Measurements from ENCODE around the gene TTYH1. TPM values are rescaled to one million over a fixed set of nuclear protein-coding genes. Genes with fewer than 3 reads are reported as not detected.

The TTYH1 gene
- total and polyA plus RNA-seq, 7 experiments from 2014 or later, result 0.10 to 1.8 (median 0.32) TPM; not detected in 3

DNA sequence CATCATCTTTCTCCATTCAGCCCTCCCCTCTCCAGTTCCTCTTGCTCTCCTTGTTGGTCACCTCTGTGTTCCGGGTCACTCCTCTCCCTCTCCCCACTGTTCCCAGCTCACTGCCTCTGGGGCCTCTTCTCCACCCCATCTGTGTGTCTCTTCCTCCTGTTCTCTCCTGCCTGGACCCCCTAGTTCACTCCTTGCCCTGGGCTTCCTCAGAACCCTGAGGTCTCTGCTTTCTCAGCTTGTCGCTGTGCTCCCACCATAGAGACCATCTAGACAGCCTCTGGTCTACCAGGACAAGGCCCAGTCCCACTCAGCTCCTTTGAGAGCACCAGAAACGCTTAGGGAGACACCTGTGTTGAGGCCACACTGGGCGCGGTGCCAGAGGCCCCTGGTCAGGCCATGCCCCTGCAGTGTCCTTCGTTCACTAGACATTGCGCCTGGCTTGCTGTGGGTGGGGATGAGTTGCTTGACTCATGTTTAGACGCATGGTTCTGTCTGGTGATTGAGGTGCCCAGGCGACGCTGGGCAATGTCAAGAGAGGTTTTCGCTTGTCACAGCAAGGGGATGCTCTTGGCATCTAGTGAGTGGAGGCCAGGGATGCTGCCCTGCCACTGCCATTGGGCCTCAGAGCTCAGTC, 43.5 kb downstream of the TTYH1 start:
- H3K36me3 ChIP-seq (ENCODE audit: control insufficient read depth in 2 of 3, insufficient read depth in 3 of 3, low read length in 3 of 3), result peaks cover 23 to 84% (median 48%) of the 10 kb centered on the region in 3 experiments
- CTCF ChIA-PET, result no interaction called here
- no peaks in the 10 kb centered on the region for H3K9me3 ChIP-seq (ENCODE audit: control insufficient read depth in 2 of 3, low read length in 3 of 3)
- Mint-ChIP-seq H3K4me3 (peak overlapping the region in 1 of 10 donors; percentile 45), H3K4me1 (peaks cover 18 to 33% (median 26%) of the 10 kb centered on the region in 7 donors), H3K9me3 (no peaks in the 10 kb centered on the region), H3K36me3 (peaks cover 11 to 33% (median 13%) of the 10 kb centered on the region in 5 donors), H3K27me3 (no peaks in the 10 kb centered on the region), H3K27ac (peak overlapping the region in 7 of 9 donors; percentile 26 to 91 (median 65))
- no peak for ATAC-seq
- no peak overlapping the region for H3K27ac ChIP-seq (ENCODE audit: low read depth, low read length)
- H3K4me3 ChIP-seq (ENCODE audit: low read length), result no peak overlapping the region
- intact Hi-C loops (cut with micrococcal nuclease), result no loop called here
- no peak for DNase-seq
- no peaks in the 10 kb centered on the region for H3K27me3 ChIP-seq (ENCODE audit: control insufficient read depth in 2 of 2, insufficient read depth in 2 of 2, low read length in 2 of 2)
- POLR2A ChIA-PET, result interaction anchor here (0.9 to 5.2 kb wide), 4 partner anchors 9 to 20 kb away, joined by 3 to 67 read pairs (median 4); partner anchors contain the start of gene LENG8
- H3K4me1 ChIP-seq (ENCODE audit: control insufficient read depth in 2 of 2, insufficient read depth in 2 of 2, low read length in 2 of 2), result peaks cover 7 to 14% of the 10 kb centered on the region in 2 donors

DNA sequence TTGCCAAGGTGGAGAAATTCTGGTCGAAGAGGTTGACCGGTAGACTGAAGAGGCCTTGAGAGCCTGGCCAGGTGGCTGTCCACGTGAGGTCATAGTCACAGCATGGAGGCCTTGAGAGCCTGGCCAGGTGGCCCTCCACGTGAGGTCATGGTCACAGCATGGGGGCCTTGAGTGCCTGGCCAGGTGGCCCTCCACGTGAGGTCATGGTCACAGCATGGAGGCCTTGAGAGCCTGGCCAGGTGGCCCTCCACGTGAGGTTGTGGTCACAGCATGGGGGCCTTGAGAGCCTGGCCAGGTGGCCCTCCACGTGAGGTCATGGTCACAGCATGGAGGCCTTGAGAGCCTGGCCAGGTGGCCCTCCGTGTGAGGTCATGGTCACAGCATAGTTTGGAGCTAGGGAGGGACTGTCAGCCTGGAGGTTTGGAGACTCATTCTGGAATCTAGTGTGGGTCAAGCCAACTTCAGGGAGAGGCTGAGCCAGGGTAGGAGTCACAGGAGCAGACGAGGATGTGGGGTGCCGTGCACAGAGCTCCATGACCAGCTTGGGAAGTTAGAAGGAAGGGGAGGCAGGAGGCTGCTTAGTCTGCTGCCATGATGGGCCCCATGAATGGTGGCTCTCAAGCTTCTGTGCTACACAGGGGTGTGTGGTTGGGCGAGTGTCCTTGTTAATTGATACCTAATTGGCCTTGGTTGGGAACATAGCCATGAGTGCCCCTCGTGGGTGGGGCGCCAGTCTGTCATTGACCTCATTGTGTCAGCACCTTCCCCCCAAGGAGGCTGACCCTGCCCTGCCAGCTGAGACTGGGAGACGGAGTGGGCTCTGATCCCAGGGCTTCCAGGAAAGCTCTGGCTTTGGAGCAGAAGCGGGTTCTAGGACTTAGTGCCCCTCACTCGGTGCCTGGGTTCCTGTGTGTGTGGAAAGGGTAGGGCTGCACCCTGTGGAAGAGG, 44.3 kb downstream of the TTYH1 start:
- Mint-ChIP-seq H3K9me3 (no peaks in the 10 kb centered on the region), H3K36me3 (peaks cover 11 to 30% (median 13%) of the 10 kb centered on the region in 5 donors), H3K4me1 (peaks cover 22 to 38% (median 33%) of the 10 kb centered on the region in 7 donors), H3K27ac (peak overlapping the region in 7 of 9 donors; percentile 29 to 72 (median 63)), H3K4me3 (peak overlapping the region in 4 of 10 donors; percentile 6 to 51 (median 36)), H3K27me3 (no peaks in the 10 kb centered on the region)
- no peak overlapping the region for H3K27ac ChIP-seq (ENCODE audit: low read depth, low read length)
- H3K4me3 ChIP-seq (ENCODE audit: low read length), result no peak overlapping the region
- no peaks in the 10 kb centered on the region for H3K27me3 ChIP-seq (ENCODE audit: control insufficient read depth in 2 of 2, insufficient read depth in 2 of 2, low read length in 2 of 2)
- no peaks in the 10 kb centered on the region for H3K9me3 ChIP-seq (ENCODE audit: control insufficient read depth in 2 of 3, low read length in 3 of 3)
- ChIA-PET CTCF (no interaction called here), POLR2A (interaction anchor here (0.7 to 5.2 kb wide), 3 partner anchors 10 to 823 kb away, joined by 3 to 67 read pairs (median 7); partner anchors contain the start of gene LENG8)
- H3K4me1 ChIP-seq (ENCODE audit: control insufficient read depth in 2 of 2, insufficient read depth in 2 of 2, low read length in 2 of 2), result peaks cover 14 to 22% of the 10 kb centered on the region in 2 donors
- intact Hi-C loops (cut with micrococcal nuclease), result loop anchor here (5.0 to 10.0 kb wide), 7 partner anchors 325 to 1495 kb away; partner anchors contain the start of genes CNOT3 (in 1 of the 2), PRPF31 (in 1 of the 2), TFPT (in 1 of the 2) and ZNF628 (in 1 of the 2)
- no peak for DNase-seq
- ATAC-seq, result no peak
- H3K36me3 ChIP-seq (ENCODE audit: control insufficient read depth in 2 of 3, insufficient read depth in 3 of 3, low read length in 3 of 3), result peaks cover 20 to 77% (median 40%) of the 10 kb centered on the region in 3 experiments

DNA sequence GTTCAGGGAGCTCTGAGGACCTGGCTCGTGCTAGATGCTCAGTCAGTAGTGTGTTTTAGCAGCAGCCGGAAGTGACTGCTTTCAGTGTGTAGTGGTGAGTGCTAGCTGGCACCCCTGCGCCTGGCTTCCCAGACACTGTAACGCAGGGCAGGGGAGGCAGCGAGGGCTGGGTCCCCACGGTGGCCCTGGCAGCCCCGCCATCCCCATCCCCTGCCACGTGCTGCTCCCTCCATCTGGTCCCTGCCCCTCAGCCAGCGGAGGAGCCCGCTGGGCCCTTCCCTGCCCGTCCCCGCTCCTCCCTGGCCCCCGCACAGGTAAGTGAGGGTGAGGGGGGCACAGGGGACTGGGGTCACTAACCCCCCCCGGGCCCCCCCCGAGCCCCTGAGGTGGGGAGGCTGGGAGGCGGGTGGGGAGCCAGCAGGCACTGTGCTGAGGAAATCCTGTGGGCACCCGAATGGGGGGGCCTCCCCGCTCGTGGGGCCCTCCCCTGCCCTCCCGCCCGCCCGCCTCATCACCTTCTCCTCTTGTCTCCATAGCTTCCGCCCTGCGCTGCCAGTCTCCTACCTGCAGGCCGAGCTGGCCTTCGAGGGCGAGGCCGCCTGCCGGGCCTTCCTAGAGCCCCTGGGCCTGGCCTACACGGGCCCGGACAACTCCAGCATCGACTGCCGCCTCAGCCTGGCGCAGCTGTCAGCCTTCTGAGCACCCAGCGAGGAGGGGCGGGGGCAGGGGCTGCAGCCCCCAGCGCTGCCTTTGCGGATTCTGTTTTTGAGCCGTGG, 45.2 kb downstream of the TTYH1 start:
- ChIA-PET CTCF (interaction anchor here (0.7 kb wide), 1 partner anchor 384 kb away, joined by 4 read pairs; no protein-coding TSS in a partner anchor), POLR2A (interaction anchor here (5.2 kb wide), 1 partner anchor 10 kb away, joined by 67 read pairs; the partner anchor contains the start of gene LENG8)
- Mint-ChIP-seq H3K4me3 (peak overlapping the region in 2 of 10 donors; percentile 25 to 51), H3K4me1 (peaks cover 22 to 38% (median 33%) of the 10 kb centered on the region in 7 donors), H3K9me3 (no peaks in the 10 kb centered on the region), H3K27me3 (peaks cover 0 to 3% (median 0%) of the 10 kb centered on the region in 5 donors), H3K27ac (peak overlapping the region in 3 of 9 donors; percentile 9 to 63 (median 32)), H3K36me3 (peaks cover 11 to 27% (median 13%) of the 10 kb centered on the region in 5 donors)
- intact Hi-C loops (cut with micrococcal nuclease), result loop anchor here (5.0 to 10.0 kb wide), 7 partner anchors 326 to 1496 kb away; partner anchors contain the start of genes CNOT3 (in 1 of the 2), PRPF31 (in 1 of the 2), TFPT (in 1 of the 2) and ZNF628 (in 1 of the 2)
- no peak overlapping the region for H3K27ac ChIP-seq (ENCODE audit: low read depth, low read length)
- H3K36me3 ChIP-seq (ENCODE audit: control insufficient read depth in 2 of 3, insufficient read depth in 3 of 3, low read length in 3 of 3), result peaks cover 15 to 68% (median 34%) of the 10 kb centered on the region in 3 experiments
- ATAC-seq (no peak), DNase-seq (no peak)
- peaks cover 17 to 23% of the 10 kb centered on the region in 2 donors for H3K4me1 ChIP-seq (ENCODE audit: control insufficient read depth in 2 of 2, insufficient read depth in 2 of 2, low read length in 2 of 2)
- no peaks in the 10 kb centered on the region for H3K27me3 ChIP-seq (ENCODE audit: control insufficient read depth in 2 of 2, insufficient read depth in 2 of 2, low read length in 2 of 2)
- H3K4me3 ChIP-seq (ENCODE audit: low read length), result no peak overlapping the region
- H3K9me3 ChIP-seq (ENCODE audit: control insufficient read depth in 2 of 3, low read length in 3 of 3), result no peaks in the 10 kb centered on the region

- peak overlapping the region in 6 of 10 donors; percentile 29 to 94 (median 39) for H3K4me3 Mint-ChIP-seq
- no peak overlapping the region for H3K27ac ChIP-seq (ENCODE audit: low read depth, low read length)
- intact Hi-C loops (cut with micrococcal nuclease), result loop anchor here (5.0 to 10.0 kb wide), 7 partner anchors 326 to 1496 kb away; partner anchors contain the start of genes CNOT3 (in 1 of the 2), PRPF31 (in 1 of the 2), TFPT (in 1 of the 2) and ZNF628 (in 1 of the 2)
- H3K36me3 ChIP-seq (ENCODE audit: control insufficient read depth in 2 of 3, insufficient read depth in 3 of 3, low read length in 3 of 3), result peaks cover 14 to 60% (median 31%) of the 10 kb centered on the region in 3 experiments
- ATAC-seq (no peak), DNase-seq (no peak)
- ChIA-PET POLR2A (interaction anchor here (5.2 kb wide), 1 partner anchor 11 kb away, joined by 67 read pairs; the partner anchor contains the start of gene LENG8), CTCF (interaction anchor here (0.7 kb wide), 1 partner anchor 384 kb away, joined by 4 read pairs; no protein-coding TSS in a partner anchor)
- peaks cover 0 to 10% (median 0%) of the 10 kb centered on the region in 5 donors for H3K27me3 Mint-ChIP-seq
- H3K36me3 Mint-ChIP-seq, result peaks cover 11 to 27% (median 13%) of the 10 kb centered on the region in 5 donors
- H3K27me3 ChIP-seq (ENCODE audit: control insufficient read depth in 2 of 2, insufficient read depth in 2 of 2, low read length in 2 of 2), result no peaks in the 10 kb centered on the region
- no peak overlapping the region for H3K4me3 ChIP-seq (ENCODE audit: low read length)
- H3K27ac Mint-ChIP-seq, result peak overlapping the region in 5 of 9 donors; percentile 28 to 71 (median 54)
- H3K9me3 Mint-ChIP-seq, result peaks cover 0 to 2% (median 0%) of the 10 kb centered on the region in 11 donors
- peaks cover 17 to 23% of the 10 kb centered on the region in 2 donors for H3K4me1 ChIP-seq (ENCODE audit: control insufficient read depth in 2 of 2, insufficient read depth in 2 of 2, low read length in 2 of 2)
- no peaks in the 10 kb centered on the region for H3K9me3 ChIP-seq (ENCODE audit: control insufficient read depth in 2 of 3, low read length in 3 of 3)
- H3K4me1 Mint-ChIP-seq, result peaks cover 22 to 42% (median 36%) of the 10 kb centered on the region in 7 donors
Measured at GRCh38 chr19:54461210-54461609, 45.9 kb downstream of the TTYH1 start.

GRCh38 chr19:54461613-54462012, 46.3 kb downstream of the TTYH1 start:
- H3K4me1 ChIP-seq (ENCODE audit: control insufficient read depth in 2 of 2, insufficient read depth in 2 of 2, low read length in 2 of 2), result peaks cover 17 to 23% of the 10 kb centered on the region in 2 donors
- no peak for ATAC-seq

More at GRCh38 chr19:54461613-54462012, 46.3 kb downstream of the TTYH1 start:
- no peak for DNase-seq
- Histone ChIP-seq H3K36me3 (ENCODE audit: control insufficient read depth in 2 of 3, insufficient read depth in 3 of 3, low read length in 3 of 3) (peaks cover 14 to 56% (median 27%) of the 10 kb centered on the region in 3 experiments), H3K4me3 (ENCODE audit: low read length) (no peak overlapping the region), H3K9me3 (ENCODE audit: control insufficient read depth in 2 of 3, low read length in 3 of 3) (no peaks in the 10 kb centered on the region), H3K27ac (ENCODE audit: low read depth, low read length) (peak overlapping the region; percentile 71), H3K27me3 (ENCODE audit: control insufficient read depth in 2 of 2, insufficient read depth in 2 of 2, low read length in 2 of 2) (no peaks in the 10 kb centered on the region)
- Mint-ChIP-seq H3K9me3 (peaks cover 0 to 4% (median 0%) of the 10 kb centered on the region in 11 donors), H3K27ac (peak overlapping the region in 7 of 9 donors; percentile 28 to 85 (median 60)), H3K36me3 (peaks cover 11 to 27% (median 13%) of the 10 kb centered on the region in 5 donors), H3K4me1 (peaks cover 22 to 42% (median 36%) of the 10 kb centered on the region in 7 donors), H3K27me3 (peaks cover 0 to 12% (median 0%) of the 10 kb centered on the region in 5 donors), H3K4me3 (peak overlapping the region in 8 of 10 donors; percentile 11 to 94 (median 38))
- intact Hi-C loops (cut with micrococcal nuclease), result loop anchor here (2.0 to 10.0 kb wide), 9 partner anchors 303 to 1679 kb away; partner anchors contain the start of genes CNOT3 (in 1 of the 2), LENG1 (in 1 of the 2), PRPF31 (in 1 of the 2) and TFPT (in 1 of the 2)
- CTCF ChIA-PET, result interaction anchor here (0.6 to 0.7 kb wide), 2 partner anchors 19 to 385 kb away, joined by 3 to 4 read pairs; no protein-coding TSS in a partner anchor
- POLR2A ChIA-PET, result interaction anchor here (2.4 to 5.2 kb wide), 2 partner anchors 8 to 12 kb away, joined by 7 to 67 read pairs; partner anchors contain the start of gene LENG8
